Uterus (tissue), 4 donors: ENCODE data around the gene MRPL54. TPM values are rescaled to one million over a fixed set of nuclear protein-coding genes. Genes with fewer than 3 reads are reported as not detected.

Experiments
- DNase-seq, 2 donors: peaks; one replicate each; pipeline ENCODE4 v3.0.0-alpha.2; 2019 to 2020
- H3K27ac ChIP-seq, 2 donors: fragments of 200-600 bp; sonication (generic); 1 replicate in 1 of 2; 2 replicates in 1 of 2; pipeline ENCODE4 v1.5.1; 2016 to 2018
- H3K27me3 ChIP-seq, 2 donors: fragments of 200-600 bp; sonication (generic); one replicate each; pipeline ENCODE4 v1.5.1; 2018 to 2019; ENCODE audit warnings: control low read depth in 1 of 2
- H3K36me3 ChIP-seq, 2 donors: fragments of 200-600 bp; sonication (generic); one replicate each; pipeline ENCODE4 v1.5.1; 2019; ENCODE audit warnings: control low read depth in 1 of 2
- H3K4me1 ChIP-seq, 2 donors: fragments of 200-600 bp; sonication (generic); one replicate each; pipeline ENCODE4 v1.5.1; 2018 to 2019; ENCODE audit warnings: control low read depth in 1 of 2
- H3K4me3 ChIP-seq, 2 donors: fragments of 200-600 bp; sonication (generic); 1 replicate in 1 of 2; 2 replicates in 1 of 2; pipeline ENCODE4 v1.5.1; 2018 to 2019; ENCODE audit warnings: mild to moderate bottlenecking in 1 of 2
- H3K9me3 ChIP-seq, 2 donors: fragments of 200-600 bp; sonication (generic); one replicate each; pipeline ENCODE4 v1.5.1; 2019; ENCODE audit warnings: control low read depth in 1 of 2
- POLR2A ChIP-seq, 2 donors: fragments of 450-650 bp; IDR thresholded peaks; one replicate each; pipeline ENCODE4 v1.6.1; 2016; ENCODE audit warnings: antibody characterized with exemption in 2 of 2, mild to moderate bottlenecking in 1 of 2, moderate library complexity in 1 of 2
- intact Hi-C: fragments of 100-400 bp; cut with DNase I; formaldehyde crosslinking; loops from one replicate; pipeline ENCODE4 v1.15.1; 2023; ENCODE audit warnings: low total_unique reads
- total RNA-seq, 4 donors: library from RNA; depleted of rRNA in 3 of 4; stranded (reverse); fragments of >200 nt in 3 of 4; gene quantifications; one replicate each; pipeline versions ENCODE4 v1.1.0 to v1.2.4, GENCODE V29; 2014 to 2023
- TF ChIP-seq, protein P1 (sequence below), 4 experiments: fragments of 200-600 bp in 2 of 4; fragments of 450-650 bp in 2 of 4; sonication (generic) in 2 of 4; IDR thresholded peaks; one replicate each; pipeline ENCODE4 v1.5.1; 2016 to 2019; ENCODE audit warnings: antibody characterized with exemption in 4 of 4, mild to moderate bottlenecking in 2 of 4, moderate library complexity in 1 of 4
- donor health status: DM: yes; HTN: yes; CAD: no.

The MRPL54 gene
- total RNA-seq: 100 to 1,000 TPM in 1 of 4 donors, 10 to 100 TPM in 3; 14.4 to 196 (median 40.0) TPM

DNA sequence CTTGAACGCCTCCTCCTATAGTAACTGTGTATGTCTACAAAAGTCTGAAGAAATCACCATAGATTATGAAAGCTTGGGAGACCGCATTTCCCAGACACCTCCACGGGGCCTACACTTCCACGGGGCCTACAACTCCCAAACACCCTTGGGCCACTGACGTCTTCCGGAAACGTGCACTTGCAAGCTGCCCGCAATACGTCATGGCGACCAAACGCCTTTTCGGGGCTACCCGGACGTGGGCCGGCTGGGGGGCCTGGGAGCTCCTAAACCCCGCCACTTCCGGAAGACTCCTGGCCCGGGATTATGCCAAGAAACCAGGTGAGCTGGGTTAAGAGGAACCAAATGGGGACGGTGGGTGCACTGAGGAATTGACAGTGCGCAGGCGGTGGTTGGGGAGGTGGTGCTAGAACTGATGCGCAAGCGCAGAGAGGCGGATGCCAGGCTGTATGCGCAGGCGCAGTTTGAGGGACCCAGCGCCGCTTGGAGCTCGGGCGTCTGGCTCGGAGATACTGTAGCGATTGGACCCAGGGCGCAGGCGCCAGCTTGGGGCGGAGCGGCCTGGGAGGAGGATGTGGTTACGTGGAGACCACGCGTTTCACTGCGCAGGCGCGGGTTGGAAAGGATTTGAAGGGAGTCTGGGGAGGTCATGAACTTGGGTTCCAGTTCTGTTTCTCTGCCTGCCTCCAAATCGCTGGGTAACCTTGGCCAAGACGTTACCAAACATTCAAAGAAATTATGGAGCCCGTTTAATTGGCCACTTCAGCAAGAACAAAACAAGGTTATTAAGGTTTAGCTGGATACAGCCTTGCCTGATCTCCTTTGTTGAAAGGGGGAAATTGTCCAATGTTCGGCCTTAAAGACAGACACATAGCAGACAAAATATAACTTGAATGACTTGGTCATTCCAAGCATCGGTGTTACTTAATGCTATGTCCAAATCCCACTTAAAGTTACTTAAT is at the start of gene MRPL54:
TSS of gene MRPL54 (plus strand) at position 182 of the 959 bp plus-strand sequence. CDS start at position 201, 19 bp downstream.
- TF ChIP-seq POLR2A (IDR thresholded peaks at IDR 0.05): peak; percentile 73 to 91
- TF ChIP-seq, protein P1, sequence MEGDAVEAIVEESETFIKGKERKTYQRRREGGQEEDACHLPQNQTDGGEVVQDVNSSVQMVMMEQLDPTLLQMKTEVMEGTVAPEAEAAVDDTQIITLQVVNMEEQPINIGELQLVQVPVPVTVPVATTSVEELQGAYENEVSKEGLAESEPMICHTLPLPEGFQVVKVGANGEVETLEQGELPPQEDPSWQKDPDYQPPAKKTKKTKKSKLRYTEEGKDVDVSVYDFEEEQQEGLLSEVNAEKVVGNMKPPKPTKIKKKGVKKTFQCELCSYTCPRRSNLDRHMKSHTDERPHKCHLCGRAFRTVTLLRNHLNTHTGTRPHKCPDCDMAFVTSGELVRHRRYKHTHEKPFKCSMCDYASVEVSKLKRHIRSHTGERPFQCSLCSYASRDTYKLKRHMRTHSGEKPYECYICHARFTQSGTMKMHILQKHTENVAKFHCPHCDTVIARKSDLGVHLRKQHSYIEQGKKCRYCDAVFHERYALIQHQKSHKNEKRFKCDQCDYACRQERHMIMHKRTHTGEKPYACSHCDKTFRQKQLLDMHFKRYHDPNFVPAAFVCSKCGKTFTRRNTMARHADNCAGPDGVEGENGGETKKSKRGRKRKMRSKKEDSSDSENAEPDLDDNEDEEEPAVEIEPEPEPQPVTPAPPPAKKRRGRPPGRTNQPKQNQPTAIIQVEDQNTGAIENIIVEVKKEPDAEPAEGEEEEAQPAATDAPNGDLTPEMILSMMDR (IDR thresholded peaks at IDR 0.05): peak in 2 of 4 experiments; percentile 14 to 17
- peak within 1 kb of the TSS; percentile 97 for H3K27ac ChIP-seq
- no peaks in the 10 kb centered on the region for H3K36me3 ChIP-seq
- H3K27me3 ChIP-seq: no peaks in the 10 kb centered on the region
- intact Hi-C loops: no loop called here
- H3K9me3 ChIP-seq: no peaks in the 10 kb centered on the region
- DNase-seq: peak; percentile 99
- peak within 1 kb of the TSS; percentile 89 to 90 for H3K4me3 ChIP-seq
- H3K4me1 ChIP-seq: no peaks in the 10 kb centered on the region

DNA sequence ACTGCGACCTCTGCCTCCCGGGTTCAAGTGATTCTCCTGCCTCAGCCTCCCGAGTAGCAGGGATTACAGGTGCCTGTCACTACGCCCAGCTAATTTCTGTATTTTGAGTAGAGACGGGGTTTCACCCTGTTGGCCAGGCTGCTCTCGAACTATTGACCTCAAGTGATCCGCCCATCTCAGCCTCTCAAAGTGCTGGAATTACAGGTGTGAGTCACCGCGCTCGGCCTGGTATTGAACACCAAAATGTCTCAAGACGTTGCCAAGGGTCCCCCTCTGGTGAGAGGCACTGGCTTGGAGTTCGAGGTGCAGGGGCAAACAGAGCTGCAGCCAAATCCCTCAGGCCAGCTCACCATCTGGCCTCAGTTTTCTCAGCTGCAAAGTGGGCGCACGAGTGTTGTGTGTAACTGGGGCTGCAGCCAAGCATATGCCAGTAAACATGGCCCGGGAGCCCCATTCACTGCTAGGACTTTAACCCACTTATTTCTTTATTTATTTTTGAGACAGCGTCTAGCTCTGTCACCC is 46.3 kb upstream of the MRPL54 start:
- H3K27me3 ChIP-seq: peaks cover 8 to 15% of the 10 kb centered on the region in 2 donors
- H3K27ac ChIP-seq: no peak overlapping the region
- H3K9me3 ChIP-seq: no peaks in the 10 kb centered on the region
- H3K4me3 ChIP-seq: no peak overlapping the region
- TF ChIP-seq, protein P1 (IDR thresholded peaks at IDR 0.05): no peak
- TF ChIP-seq POLR2A (IDR thresholded peaks at IDR 0.05): no peak
- DNase-seq: no peak
- H3K4me1 ChIP-seq: peaks cover 0 to 4% of the 10 kb centered on the region in 2 donors
- H3K36me3 ChIP-seq: no peaks in the 10 kb centered on the region
- intact Hi-C loops: no loop called here

DNA sequence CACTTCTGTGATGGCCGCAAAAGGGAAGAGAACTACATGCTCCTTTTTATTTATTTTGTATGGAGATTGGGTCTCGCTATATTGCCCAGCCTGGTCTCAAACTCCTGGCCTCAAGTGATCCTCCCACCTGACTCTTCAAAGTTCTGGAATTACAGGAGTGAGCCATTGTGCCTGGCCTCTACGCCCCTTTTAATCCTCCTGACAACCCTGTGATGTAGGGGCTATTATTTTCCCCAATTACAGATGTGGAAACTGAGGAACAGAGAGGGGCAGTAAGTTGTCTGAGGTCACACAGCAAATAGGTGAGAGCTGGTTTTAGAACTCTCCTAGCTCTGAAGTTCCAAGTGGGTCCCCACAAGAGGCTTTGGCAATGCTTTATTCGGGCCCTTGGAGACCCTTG is 42.6 kb upstream of the MRPL54 start:
- Histone ChIP-seq H3K9me3 (no peaks in the 10 kb centered on the region), H3K36me3 (no peaks in the 10 kb centered on the region), H3K4me3 (no peak overlapping the region), H3K27ac (no peak overlapping the region), H3K4me1 (peaks cover 0 to 12% of the 10 kb centered on the region in 2 donors), H3K27me3 (peaks cover 17 to 24% of the 10 kb centered on the region in 2 donors)
- no peak for TF ChIP-seq POLR2A (IDR thresholded peaks at IDR 0.05)
- TF ChIP-seq, protein P1 (IDR thresholded peaks at IDR 0.05): no peak
- no peak for DNase-seq
- intact Hi-C loops: no loop called here

DNA sequence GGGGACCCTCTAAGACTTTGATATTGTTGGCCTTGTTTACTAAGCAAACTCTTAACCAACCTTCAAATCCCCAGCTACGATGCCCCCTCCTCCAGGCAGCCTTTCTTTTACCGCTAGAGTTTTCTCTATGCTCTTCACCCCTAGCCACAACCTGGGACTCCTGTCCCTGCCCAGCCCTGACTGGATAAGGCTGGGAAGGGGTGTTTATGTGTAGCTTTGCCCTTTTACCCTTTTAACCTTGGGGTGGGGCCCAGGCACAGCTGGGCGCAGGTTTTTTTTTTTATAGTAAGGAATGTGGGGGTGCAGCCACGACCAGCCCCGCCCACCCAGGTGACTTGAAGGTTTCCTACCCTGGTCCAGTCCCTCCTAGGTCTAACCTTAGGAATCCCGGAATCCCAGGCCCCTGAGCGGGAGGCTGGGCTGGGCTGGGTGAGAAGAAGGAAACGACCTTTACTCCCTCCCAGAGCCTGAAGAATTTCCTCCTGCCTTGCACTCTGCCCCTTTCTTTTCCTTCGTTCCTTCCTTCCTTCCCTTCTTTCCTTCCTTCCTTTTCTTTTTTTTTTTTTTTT is 42.0 kb upstream of the MRPL54 start:
- Histone ChIP-seq H3K27ac (no peak overlapping the region), H3K27me3 (peaks cover 17 to 24% of the 10 kb centered on the region in 2 donors), H3K4me3 (no peak overlapping the region), H3K36me3 (no peaks in the 10 kb centered on the region), H3K9me3 (no peaks in the 10 kb centered on the region), H3K4me1 (peaks cover 0 to 12% of the 10 kb centered on the region in 2 donors)
- no peak for TF ChIP-seq POLR2A (IDR thresholded peaks at IDR 0.05)
- TF ChIP-seq, protein P1 (IDR thresholded peaks at IDR 0.05): no peak
- intact Hi-C loops: no loop called here
- DNase-seq: no peak
